Measurements from ENCODE around the gene LMTK2.
"Not testable (repeated sequence)": the region's sequence is repeated elsewhere in the genome, so short reads cannot be mapped to it uniquely, and the experiment has no call there.

Gene LMTK2

DNA sequence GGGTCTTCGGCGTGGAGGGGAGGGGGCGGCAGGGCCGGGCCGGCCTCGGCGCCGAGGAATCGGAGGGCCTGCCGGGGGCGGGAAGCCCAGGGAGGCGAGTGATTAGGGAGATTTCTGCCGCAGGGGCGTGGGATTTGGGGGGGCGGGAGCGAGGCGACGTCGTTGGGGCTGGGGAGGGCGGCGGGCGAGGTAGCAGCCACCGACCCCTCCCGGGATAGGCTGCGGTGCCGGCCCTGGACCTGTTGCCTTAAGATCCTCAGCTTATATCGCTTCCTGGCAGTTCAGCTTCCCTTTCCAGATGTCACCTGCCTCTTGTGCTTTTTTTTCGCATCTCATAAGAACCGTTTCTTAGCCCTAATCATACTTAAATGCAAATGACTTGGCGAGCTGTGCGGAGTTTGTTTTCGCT lies 655 bp downstream of the LMTK2 start:
- DNase-seq = no peak

DNA sequence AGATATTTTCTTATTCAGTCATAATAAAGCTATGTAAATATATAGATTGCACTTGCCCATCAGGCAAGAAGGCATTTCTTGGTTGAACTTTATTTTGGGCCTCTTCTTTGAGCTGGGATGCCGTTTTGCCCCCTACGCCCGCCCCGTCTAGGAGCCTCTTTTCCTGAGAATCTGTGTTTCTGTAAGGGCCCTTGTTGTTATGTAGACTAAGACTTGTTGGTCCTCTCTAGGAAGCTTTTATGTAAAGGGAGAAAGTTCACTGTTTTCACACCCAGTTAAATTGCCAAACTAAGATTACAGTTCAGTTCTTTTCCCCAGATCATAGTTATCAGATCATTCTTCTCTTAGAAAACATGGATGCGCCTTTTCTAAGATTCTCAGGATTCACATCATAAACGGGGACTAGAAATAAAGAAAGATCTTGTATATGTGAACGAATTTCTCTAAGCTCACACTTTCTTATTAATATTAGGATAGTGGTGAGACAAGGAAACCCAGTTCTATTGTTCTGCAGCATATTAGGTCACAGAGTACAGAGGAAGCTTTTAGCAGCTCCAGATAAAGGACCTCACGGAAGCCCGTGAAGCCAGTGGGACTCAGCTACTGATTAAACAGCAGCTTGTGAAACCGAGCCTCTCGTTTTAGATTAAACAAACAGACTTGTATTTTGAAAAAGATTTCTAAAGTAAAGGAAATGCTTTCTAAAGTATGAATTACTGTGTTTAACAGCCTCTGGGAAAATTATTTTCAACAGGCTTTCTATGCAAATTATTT lies 3.8 kb downstream of the LMTK2 start:
- DNase-seq = no peak

DNA sequence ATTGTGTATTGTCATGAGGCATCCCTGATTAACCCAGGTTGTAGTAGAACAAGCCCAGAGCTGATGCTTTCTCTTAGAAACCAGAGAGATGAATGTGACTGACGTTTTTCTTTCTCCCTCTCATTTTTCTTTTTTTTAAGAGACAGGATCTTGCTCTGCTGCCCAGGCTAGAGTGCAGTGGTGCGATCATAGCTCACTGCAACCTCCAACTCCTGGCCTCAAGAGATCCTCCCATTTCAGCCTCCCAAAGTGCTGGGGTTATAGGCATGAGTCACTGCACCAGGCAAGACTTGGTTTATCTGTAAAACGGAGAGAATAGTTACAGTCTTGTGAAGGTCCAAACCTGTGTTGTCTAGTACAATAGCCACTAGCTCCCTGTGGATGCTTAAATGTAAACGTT lies 5.4 kb downstream of the LMTK2 start:
- DNase-seq = no peak

DNA sequence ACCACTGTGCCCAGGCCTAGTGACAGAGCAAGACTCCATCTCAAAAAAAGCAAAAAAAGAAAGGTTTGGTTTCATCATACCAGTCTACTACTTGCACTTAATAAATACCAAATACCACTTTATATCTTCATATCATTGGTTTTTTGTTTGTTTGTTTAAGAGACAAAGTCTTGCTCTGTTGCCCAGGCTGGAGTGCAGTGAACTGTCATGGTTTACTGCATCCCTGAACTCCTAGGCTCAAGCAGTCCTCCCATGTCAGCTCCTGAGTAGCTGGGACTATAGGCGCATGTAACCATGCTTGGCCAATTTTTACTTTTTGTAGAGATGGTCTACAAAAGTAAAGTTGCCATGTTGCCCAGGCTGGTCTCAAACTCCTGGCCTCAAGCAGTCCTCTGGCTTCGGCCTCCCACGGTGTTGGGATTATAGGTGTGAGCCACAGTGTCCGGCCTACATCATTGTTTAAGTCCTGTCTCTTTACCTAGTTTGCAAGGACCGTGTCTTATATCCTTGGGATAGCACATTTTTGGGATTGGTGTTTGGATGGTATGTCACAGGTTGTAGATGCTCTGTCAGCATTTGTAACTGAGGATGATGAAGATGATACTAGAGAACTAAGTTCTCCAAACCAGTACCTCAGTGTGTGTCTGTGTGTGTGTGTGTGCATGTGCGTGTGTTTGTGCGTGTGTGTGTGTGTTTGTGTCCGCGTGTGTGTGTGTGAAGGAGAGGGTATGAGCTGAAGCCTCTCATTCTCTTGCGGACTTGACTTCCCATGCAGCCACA lies 9.3 kb downstream of the LMTK2 start:
- no peak for DNase-seq

DNA sequence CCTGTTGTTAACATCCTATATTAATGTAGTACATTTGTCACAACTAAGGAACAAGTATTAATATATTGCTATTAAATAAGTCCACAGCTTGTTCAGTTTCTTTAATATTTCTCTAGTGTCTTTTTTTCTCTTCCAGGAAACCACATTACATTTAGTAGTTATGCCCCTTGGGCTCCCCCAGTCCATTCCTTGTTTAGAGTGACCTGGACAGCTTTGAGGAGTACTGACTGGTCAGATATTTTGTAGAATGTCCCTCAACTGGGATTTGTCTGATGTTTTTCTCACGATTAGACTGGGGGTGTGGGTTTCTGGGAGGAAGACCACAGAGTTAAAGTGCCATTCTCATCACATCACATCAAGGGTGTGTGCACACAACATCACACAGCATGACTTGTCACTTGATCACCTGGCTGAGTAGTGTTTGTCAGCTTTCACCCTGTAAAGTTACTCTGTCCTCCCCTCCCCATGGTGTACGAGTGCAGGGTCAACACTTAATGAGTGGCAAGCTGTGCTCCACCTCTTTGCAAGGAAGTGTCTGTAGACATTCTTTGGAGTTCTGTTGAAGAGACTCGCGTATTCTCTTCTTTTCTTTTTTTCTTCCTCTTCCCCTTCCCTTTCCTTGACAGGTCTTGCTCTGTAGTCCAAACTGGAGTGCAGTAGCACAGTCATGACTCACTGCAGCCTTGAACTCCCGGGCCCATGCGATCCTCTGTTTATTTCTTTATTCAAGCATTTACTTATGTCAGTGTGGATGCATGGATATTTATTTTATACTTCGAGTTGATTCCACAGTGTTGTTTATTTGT lies 10.2 kb downstream of the LMTK2 start:
- DNase-seq = no peak

DNA sequence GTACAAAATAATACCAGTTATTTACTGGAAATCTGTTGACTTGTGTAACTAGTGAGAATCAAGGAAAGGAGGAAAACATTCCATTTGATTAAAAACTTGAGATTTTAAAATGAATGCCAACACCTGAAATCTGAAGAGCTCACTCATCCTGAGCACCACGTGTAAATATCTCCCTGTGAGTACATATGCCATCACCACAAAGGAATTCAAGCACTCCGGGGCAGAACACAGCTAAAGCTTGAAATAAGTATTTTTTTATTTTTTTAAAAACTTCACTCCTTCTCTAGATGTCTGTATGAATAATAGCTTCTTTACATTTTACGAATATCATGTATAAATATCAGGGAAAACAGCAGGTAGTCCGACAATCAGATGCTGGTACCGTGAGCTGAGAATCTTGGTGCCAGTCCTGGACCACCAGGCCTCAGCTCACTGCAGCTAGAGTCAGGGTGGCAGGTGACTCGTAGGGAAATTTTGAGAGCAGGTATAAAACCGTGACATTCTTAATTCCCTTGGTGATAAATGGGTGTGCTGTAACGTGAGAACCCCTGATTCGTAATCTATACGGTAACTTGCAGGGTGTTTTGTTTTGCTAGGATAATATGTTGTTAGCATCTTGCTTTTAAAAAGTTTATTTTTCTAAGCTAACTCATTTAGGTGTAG lies 12.7 kb downstream of the LMTK2 start:
- DNase-seq = no peak

DNA sequence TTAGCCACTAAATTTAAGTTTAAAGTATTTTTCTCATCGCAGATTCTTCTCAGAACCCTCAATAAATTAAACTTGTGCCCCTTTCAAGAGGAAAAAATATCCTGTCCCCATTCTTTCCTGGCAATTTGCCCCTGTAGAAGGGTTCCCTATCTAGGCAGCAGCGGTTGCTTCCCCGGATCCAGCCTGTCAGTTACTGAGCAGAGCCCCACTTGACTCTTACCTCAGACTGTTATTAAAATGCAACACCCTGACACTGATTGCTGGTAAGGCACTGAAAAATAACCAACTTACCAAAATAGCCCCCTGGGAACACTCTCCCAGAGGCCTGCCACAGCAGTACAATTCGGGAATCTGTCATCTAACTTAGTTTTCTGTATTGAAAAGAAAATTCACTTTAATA lies 13.9 kb downstream of the LMTK2 start:
- no peak for DNase-seq

DNA sequence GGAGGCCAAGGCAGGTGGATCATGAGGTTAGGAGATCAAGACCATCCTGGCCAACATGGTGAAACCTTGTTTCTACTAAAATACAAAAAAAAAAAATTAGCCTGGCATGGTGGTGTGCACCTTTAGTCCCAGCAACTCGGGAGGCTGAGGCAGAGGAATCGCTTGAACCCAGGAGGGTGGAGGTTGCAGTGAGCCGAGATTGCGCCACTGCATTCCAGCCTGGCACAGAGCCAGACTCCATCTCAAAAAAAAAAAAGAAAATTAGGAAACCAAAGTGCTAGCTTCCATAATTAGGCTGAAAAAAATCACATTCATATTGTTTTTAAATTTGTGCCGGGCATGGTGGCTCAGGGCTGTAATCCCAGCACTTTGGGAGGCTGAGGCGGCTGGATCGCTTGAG lies 14.7 kb downstream of the LMTK2 start:
- DNase-seq = not testable (repeated sequence)

DNA sequence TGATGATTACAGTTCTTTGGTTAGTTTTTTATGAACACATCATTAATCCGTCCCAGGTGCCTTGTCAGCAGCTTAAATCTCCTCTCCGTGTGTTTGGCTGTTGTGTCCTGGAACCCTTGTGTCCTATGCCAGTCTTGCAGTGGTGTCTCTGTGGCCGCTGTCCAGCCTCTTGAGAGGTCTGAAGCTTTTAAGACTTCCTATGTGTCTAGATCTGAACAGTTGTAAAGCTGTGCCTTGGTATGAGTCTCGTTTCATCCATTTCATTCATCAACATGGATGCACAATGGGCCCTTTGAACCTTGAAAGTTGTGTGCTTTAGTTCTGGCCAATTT lies 16.7 kb downstream of the LMTK2 start:
- DNase-seq = no peak

DNA sequence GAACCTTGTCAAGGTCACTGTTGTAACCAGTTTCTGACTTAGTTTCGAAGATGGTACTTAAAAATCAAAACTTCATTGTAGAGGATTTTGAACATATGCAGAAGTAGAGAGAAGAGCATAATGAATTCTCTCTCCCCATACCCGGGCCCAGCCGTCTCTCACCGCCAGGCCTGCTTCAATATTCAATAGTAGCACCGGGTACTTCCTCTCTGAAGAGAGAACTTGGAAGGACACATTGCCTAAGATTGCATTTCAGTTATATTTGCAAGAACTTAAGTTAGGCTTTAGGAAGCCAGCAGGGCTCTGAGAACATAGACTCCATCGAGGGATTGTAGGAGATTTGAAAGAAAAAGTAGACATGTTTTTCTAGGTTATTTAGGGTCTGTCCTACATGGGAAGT lies 19.1 kb downstream of the LMTK2 start:
- DNase-seq = no peak

DNA sequence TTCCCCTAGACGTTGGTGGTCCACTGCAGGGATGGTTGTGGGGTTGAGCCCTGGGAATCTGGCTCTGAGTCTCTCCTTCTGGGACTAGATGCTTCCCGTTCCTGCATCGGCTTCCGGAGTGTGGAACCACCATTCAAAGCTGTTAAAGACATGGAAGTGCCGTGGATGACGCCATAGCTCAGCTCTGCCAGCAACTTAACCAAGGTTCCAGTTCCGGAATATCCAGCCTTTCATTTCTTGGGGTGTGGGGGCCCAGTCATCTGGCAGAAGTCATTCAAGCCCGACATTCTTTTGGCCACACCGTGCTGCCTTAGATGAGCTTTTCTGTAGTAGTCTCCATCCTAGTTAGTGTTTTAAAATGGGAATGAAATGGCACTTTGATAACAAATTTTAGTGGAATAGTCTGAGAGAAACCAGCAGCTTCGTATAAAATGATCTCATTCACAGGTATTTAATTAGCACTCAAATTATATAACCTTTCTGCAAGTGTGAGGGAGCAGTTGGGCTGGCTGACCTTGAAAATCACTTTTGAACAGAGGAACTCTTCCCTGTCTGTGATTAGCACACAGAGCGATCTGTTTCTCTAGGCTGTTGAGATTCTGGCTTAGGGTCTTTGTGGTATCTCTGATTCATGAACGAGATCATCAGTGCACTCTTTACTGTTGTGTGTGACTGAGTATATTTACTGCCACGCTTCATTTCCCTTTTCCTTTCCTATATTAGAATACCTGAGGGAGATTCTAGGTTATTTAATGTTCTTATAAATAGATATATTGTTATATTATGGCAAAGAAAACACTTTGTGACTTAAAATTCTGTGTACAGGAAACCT lies 19.9 kb downstream of the LMTK2 start:
- DNase-seq = no peak

DNA sequence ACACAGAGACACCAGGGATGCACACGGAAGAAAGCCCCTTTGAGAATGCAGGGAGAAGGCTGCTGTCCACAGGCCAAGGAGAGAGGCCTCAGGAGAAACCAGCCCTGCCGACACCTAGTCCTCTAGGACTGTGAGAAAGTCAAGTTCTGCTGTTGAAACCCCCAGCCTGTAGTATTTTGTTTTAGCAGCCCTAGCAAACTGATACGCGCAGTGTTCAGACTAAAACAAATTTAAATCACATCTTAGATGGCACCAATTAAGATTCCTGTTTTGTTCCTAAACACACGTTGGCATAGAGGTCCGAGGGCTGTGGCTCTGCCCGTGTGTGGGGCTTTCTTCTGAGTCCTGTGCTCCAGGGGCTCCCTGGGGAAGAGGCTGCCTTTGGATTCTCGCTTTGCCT lies 21.7 kb downstream of the LMTK2 start:
- DNase-seq = no peak

DNA sequence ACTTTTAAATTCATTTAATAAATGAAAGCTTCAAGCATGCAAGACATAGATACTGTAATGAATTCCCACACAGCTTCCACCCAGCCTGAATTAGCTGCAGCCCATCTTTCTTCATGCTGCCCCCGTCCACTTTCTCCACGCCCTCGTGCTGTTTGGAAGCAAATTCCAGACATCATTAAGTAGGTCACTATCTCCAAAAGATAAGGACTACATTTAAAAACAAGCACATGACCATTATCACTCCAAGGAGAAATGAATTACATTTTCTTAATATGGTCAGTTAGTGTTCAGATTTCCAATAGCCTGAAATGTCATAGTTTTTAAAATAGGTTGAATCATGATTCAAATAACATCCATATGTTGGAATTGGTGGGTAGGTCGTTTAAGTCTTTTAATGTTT lies 24.3 kb downstream of the LMTK2 start:
- DNase-seq = no peak

DNA sequence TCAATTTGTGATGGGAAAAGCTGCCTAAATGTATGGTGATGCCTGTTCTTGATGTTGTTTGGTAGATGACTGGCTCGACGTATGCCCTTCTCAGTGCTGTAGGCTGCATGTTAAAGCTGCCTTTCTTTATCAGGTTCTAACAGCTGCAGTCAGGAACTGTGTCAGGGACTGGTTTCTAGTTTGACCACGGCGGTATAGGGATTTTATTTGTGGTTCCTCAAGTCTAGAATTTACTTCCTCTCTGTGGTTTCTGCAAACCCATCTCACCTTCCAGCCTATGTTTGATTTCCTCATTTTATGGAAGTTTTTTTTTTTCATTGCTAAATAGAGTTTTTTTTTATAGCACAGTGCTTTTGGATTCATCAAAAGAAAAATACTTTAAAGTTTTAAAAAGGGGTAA lies 26.5 kb downstream of the LMTK2 start:
- DNase-seq = no peak

DNA sequence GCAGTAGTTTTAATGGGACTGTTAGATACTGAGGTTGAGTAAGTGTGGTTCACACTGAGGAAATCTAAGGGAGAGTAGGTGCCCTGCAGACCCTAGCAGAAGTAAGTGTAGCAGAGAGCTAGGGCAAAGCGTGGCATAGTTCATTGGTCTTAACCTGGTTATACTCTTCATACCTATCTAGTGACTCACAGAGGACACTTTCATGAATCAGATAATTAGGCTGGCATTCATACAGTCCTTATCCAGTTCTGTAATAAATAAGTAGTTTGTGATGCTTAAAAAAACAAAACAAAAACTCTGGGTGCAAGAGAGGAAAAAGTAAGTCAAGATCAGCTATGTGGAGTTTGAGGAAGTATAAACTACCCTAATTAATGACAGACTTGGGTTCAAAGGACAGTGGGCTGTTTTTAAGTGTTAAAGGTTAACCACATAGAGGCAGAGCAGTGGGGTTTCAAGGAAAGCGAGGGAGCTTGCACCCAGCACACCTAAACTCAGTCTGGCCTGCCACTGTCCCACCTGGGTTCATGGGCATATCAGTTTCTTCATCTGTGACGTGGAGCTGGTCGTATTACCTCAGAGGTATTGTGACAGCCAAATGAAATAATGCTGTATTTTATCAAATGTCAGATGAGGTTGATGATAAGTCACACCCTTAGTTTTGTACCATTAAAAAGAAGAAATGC lies 27.1 kb downstream of the LMTK2 start:
- DNase-seq = no peak

DNA sequence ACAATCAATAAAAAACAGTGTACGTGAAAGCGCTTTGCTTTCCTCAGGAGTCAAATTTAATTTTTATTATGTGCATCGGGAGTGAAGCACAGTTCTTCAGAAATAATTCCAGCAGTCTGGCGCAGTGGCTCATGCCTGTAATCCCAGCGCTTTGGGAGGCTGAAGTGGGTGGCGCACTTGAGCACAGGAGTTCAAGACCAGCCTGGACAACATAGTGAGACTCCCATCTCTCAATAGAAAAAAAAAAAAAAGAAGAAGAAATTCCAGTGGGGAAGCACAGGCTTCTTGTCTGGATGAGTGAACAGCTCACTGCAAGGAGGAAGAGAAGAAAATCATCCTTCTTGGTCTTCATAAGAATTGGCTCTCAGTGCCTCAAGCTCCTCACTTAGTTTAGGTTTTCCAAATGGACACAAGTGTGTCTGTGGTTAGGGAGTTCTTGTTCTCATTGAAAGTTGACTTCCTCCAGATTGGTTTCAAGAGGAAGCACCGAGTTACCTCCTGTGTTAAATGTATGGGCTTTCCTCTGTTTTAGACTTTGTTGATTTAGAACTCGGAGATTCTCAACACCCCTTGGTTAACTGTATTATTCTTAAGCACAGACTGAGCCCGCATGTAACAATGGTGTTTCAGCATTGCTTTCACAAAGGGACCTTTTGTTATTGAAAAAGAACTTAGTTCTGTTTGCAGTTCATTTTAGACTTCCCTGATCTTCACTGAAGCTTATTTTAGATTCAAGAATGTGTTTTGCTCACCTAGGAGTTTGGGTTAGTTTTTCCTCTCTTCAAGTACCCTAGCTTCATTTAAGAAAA lies 28.0 kb downstream of the LMTK2 start:
- DNase-seq = no peak

DNA sequence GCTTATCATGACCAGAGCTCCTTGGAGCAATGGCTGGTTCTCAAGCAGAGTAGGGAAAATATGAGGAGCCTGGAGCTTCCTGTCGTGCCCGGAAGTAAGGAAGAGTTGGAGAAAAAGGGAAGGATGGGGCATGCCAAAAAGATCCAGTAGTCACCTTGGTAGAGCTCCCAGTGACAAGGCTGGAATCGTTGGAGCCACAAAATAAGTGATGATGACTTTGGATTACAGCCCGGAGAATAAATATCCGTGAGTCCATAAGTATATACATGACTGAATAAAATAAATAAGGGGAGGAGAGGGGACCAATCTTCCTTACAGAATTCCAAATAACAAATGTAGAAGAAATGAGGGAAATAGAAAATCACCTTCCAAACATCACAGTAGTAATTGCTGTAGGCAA lies 29.3 kb downstream of the LMTK2 start:
- no peak for DNase-seq

DNA sequence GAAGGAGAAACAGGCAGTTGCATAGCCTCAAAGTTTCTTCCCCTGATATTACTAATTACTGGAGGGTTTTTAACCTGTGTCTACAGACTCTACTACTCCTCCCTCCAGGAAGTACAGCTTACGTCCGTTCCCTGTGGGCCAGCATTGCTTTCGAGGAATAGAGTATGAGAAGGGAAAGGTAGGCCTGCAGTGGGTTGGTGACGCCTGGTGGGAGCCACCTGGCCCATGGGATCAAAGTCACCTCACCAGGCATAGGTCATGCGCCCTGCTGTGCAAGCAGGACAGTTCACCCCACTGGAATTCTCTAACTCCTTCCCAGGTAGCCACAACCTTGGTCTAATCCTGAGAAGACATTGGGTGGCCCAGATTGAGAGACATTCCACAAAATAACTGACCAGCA lies 29.8 kb downstream of the LMTK2 start:
- no peak for DNase-seq

DNA sequence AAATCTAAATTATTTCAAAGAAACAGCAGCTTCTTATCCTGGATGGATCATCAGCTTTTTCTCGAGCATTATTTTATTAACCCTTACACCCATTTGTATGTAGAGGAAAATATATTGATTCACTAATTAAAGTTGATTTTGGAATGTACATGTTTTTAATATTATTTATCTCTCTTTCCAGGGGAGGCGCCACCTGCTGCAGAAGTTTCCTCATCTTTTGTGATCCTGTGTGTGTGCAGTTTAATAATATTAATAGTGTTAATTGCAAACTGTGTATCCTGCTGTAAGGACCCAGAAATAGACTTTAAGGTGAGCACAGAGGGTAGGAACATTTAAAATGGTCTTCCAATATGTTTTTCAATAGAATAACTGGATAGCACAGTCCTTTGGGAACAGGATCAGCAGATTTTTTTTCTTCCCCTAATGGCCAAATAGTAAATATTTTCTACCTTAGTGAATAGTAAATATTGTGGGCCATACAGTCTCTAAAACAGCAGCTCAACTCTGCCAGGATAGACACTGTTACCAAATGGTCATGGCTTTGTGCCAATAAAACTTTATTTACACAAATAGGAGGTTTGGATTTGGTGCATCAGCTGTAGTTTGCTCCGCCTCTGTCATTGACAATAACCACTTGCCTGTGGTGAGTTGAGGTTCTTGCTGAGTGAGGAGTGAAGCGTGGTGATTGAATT lies 30.6 kb downstream of the LMTK2 start:
- DNase-seq = no peak

DNA sequence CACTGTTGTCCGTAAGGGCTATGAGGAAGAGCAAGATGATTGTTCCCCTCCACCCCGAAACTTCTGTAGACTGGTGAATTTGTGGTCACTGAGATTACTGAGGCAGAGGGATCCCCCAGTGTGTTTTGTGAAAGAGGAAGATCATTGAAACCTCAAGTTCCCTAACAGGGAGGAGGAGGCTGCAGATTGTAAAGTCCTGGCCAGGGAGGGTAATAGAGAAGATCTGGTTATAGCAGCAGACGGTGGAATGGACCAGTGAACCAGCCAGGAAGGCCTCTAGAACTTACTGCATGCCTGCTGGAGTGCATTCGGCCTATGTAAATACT lies 31.1 kb downstream of the LMTK2 start:
- no peak for DNase-seq

Data from retina (tissue), 1 donor.